8988T (cell line): ENCODE measurements around the gene PRKAR1A.
"Not testable (repeated sequence)": the region's sequence is repeated elsewhere in the genome, so short reads cannot be mapped to it uniquely, and the experiment has no call there.

Source experiments
- DNase-seq: peaks from one replicate; pipeline ENCODE4 v3.0.0; 2011

PRKAR1A gene

DNA sequence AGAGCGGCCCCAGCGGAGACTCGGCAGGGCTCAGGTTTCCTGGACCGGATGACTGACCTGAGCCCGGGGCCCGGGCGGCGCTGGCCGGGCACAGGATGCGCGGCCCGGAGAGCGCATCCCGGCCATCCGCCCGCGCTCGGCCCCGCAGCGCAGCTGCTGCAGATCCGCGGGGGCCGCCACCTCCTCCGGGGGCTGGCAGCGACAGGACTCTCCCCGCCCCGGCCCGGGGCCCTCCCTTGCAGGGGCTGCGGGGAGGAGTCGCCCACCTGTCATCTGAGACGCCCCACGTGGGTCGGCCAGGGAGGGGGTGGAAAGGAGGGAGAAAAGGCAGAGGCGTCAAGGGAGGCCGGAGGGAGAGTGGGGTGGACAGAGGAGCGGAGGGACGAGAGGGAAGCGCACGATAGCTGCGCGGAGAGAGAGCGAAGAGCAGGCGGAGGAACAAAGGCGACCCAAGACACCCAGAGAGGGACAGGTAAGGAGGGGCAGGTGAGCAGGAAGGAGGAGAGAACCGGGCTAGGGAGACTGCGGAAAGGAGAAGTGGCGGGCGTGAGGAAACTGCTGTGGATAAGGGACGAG, 471 bp upstream of the PRKAR1A start:
- DNase-seq: peak; percentile 51

DNA sequence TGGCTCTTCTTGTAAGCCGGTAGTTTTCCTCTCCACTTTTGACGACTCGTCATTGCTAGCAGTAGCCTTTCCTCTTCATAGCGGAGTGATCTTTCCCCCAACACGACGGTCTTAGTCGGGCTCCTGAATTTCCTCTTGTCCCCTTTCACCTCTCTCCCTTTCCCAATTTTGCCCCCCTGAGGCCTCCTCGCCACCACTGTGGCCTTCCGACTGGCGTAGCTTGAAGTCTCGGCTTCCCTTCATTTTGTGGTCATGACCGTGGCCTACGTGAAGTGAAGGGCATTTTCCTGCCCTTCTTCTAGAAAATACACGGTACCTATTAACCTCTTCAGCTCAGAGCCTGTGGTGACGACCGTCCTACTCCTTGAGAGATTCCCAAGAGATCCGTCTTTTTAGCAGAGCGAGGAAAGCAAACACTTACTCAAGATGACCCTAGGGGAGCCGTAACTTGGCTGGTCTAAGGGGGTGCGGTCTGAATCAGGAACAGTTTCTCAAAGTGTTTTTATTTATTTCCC, 787 bp downstream of the PRKAR1A start:
- no peak for DNase-seq

DNA sequence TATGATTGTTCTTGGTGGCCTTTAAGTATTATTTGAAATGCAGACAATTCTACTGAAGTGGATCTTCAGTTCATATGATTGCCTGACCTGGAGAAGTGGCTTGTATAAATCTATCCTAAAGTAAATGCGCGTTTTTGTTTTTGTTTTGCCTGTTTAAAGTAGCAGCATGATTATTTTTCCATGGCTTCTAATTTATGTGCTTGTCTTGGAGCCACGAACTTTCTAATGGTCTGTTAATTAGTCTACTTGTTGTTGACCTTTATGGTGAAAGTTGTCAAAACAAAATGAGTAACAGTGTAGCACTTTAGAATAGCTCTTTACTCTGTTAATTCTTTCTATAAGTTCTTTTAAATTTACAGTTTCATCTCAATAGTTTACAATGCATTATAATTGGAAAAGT, 1.7 kb downstream of the PRKAR1A start:
- no peak for DNase-seq

DNA sequence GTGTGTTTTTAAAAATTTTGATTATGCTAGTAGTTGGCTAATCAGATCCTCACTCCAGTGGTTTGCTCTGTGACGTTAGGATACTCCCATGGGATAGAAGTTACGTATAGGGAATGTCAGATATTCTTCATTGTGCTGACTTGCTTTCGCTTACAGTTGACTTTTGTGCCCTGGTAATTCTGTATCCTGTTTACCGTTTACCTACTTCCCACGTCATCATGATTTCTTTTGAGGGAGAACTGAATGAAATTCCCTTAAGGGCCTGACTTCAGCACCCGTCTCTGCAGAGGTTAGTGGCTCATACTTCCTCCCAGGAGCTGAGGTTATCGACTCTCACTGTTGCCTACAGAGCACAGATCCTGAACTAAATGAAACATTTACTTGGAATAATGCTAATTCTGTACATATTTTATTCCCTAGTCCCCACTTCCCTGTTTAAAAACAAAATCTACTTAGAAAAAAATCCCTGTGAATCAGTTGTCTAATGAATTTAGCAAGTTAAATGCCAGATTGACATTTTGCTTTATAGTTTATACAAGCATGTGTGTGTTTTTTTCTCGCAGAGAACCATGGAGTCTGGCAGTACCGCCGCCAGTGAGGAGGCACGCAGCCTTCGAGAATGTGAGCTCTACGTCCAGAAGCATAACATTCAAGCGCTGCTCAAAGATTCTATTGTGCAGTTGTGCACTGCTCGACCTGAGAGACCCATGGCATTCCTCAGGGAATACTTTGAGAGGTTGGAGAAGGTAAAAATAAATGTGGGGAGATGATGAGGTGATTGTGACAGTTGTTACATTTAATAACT, 2.8 kb downstream of the PRKAR1A start:
- no peak for DNase-seq

DNA sequence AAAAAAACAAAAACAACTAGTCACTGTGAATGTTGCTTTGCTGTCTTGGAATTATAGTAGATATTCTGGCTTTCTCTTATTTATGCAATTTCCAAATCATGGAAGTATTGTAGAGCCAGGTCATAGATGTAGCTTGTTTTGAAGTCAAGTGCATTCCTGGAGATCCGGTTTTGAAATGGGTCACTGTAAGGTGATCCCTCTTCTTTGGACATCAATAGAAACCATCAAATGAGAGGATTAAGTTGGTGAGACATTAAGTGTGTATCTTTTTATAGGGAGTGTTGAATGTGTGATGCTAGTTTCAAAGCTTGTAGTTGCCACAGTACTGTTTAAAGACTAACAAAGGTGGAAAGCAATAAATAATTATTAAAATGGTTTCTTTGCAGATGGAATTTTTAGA, 4.5 kb downstream of the PRKAR1A start:
- no peak for DNase-seq

DNA sequence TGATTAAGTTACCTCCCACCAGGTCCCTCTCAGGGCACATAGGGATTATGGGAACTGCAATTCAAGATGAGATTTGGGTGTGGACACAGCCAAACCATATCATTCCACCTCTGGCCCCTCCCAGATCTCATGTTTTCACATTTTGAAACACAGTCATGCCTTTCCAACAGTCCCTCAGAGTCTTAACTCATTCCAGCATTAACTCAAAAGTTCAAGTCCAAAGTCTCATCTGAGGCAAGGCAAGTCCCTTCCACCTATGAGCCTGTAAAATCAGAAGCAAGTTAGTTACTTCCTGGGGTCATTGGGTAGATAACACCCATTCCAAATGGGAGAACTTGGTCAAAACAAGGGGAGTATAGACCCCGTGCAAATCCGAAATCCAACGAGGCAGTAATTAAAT, 5.4 kb downstream of the PRKAR1A start:
- not testable (repeated sequence) for DNase-seq

DNA sequence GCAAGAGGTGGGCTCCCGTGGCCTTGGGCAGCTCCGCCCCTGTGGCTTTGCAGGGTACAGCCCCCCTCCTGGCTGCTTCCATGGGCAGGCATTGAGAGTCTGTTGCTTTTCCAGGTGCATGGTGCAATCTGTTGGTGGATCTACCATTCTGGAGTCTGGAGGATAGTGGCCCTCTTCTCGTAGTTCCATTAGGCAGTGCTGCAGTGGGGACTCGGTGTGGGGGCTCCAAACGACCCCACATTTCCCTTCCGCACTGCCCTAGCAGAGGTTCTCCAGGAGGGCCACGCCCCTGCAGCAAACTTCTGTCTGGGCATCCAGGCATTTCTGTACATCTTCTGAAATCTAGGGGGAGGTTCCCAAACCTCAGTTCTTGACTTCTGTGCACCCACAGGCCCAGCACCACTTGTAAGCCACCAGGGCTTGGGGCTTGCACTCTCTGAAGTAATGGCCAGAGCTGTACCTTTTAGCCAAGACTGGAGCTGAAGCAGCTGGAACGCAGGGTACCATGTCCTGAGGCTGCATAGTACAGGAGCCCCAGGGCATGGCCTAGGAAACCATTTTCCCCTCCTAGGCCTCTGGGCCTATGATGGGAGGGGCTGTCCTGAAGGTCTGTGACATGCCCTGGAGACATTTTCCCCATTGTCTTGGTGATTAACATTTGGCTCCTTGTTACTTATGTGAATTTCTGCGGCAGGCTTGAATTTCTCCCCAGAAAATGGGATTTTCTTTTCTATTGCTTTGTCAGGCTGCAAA, 6.0 kb downstream of the PRKAR1A start:
- no peak for DNase-seq

DNA sequence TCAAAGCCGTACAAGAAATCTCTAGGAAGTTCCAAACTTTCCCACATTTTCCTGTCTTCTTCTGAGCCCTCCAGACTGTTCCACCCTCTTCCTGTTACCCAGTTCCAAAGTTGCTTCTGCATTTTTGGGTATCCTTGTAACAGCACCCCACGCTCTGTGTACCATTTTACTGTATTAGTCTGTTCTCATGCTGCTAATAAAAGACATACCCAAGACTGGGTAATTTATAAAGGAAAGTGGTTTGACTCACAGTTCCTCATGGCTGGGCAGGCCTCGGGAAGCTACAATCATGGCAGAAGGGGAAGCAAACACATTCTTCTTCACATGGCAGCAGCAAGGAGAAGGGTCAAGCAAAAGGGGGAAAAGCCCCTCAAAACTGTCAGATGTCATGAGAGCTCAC, 6.8 kb downstream of the PRKAR1A start:
- DNase-seq: not testable (repeated sequence)

DNA sequence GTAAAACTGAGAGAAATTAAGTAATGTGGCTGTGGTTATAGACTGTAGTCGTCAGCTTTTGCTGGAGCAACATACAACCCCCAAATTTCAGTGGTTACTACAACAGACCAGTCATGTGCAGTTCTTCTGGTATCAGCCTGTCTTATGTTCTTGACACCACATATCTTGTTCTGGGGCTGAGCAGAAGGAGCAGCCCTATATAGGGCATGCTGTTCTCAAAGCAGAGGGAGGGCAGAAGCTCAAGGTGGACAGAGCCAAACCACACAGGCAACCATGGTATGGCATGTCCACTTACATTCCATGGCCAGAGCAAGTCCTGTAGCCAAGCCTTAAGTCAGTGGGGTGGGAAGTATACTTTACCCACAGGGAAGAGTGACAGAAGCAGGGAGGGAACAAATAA, 7.7 kb downstream of the PRKAR1A start:
- DNase-seq: no peak

DNA sequence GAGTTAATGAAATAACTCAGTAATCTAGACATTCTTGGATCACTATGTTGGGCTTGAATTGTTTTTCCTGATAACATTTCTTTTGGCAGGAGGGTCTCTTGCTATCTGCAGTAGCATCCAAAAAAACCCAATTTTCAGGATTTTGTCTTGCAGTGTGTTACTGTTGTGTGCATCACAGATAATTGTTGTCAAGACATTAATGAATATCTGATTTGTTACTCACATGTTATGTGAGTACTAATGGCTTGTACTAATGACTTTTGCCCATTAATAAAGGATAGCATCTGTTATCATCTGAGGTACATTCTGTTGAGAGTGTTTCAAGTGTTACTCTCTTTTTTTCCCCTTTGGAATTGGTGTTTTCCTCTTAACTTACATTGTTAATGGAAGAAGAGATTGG, 10.0 kb downstream of the PRKAR1A start:
- no peak for DNase-seq

DNA sequence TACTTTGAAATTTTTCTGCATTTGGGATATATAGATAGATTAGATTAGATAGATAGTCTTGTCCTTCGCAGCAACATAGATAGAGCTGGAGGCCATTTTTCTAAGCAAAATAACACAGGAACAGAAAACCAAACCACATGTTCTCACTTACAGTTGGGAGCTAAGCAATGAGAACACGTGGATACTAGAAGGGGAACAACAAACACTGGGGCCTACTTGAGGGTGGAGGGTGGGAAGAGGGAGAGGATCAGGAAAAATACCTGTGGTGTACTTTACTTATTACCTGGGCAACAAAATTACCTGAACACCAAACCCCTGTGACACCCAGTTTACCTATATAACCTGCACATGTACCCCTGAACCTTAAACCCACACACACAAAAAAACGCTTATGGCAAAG, 14.3 kb downstream of the PRKAR1A start:
- no peak for DNase-seq

DNA sequence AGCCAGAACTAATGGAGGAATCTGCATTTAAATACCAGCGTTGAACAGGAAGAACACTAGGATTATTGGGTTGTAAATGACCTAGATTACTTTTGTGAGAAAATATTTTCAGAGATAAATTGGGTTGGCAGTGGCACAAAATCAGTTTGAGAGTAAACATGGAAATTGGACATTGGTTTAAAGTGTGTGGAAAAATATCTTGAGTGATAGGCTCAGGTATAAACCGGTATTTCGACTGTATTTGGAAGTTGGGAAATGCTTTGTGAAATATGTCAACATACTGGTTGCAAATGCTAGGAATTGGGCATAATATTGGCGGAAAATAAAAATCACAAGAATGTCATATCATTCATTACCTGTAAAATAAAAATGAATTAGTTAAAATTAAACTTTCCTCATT, 15.1 kb downstream of the PRKAR1A start:
- DNase-seq: no peak

DNA sequence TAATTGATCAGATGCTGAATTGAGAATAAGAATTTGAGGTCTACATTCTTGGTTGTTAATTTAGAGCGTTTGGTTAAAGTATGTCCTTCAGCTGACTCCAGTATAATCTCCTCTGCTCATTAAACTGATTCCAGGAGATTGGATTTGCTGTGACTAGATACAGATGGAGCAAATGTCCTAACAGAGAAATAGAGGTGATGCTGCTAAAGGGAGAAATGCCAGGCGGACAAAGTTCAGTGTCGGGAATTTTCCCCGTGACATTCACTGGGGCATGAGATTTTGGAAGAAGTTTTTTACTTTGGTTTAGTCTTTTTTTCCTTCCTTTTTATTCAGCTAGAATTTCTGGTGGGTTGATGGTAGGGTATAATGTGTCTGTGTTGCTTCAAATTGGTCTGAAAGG, 19.0 kb downstream of the PRKAR1A start:
- no peak for DNase-seq

DNA sequence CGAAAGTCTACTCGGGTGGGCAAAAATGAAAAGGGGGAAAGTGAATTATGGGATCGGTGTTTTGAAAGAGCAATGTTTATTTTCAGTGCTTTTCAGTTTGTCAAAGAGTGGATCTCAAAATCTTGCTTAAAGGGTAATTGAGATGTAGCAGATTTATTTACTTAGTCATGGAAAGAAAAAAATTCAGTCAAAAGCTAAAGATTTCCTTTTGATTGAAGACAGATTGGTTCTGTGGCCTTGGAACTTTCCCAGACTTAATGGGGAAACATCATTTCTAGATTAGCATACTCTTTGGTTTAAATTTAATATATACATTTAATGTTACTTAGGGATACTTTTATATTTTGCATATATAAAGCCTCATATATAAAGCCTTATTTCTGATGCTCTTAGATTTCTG, 20.6 kb downstream of the PRKAR1A start:
- no peak for DNase-seq

DNA sequence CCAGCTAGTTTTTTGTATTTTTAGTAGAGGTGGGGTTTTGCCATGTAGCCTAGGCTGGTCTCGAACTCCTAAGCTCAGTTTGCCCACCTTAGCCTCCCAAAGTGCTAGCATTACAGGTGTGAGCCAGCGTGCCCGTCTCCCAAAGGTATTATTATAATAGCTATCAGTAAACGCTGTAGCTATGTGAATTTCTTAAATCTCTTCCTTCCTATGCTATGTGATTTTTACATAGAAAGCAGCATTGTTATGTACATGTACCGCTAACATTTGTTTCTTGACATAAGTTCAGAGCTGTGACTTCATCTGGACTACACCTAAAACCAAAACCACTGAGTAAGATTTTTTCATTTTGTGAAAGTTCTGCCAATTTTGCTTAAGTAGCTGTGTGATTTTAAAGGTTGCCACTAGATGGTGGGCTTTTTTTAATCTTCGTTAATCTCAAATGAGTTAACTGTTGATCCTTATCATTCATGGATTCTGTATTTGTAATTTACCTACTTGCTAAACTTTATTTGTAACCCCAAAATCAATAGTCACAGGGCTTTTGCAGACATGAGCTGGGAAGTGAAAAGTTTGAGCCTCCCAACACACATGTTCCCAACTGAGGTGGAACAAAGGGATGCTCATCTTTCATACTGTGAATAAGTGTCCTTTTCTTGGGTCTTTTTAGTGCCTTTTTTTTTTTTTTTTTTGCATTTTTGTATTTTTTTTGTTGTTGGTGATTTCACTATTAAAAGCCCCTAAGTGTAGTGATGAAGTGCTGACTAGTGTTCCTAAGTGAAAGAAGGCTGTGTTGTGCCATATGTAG, 21.9 kb downstream of the PRKAR1A start:
- no peak for DNase-seq

DNA sequence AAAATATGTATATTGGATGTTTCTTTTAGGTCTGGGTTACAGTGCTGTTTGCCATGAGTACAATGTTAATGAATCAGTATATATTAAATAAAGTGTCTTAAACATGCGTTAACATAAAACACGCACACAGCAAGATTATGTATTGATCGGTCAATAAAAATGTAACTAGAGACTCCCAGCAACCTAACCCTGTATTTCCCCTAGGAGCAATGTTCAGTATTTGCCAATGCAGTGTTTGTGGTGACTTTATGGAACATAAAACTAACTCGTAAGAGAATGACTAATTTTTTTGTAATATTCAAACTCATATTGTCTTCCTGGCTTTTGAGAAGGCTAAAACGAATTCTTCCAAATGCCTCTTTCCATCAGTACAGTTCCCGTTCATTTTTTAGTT, 22.5 kb downstream of the PRKAR1A start:
- DNase-seq: no peak

DNA sequence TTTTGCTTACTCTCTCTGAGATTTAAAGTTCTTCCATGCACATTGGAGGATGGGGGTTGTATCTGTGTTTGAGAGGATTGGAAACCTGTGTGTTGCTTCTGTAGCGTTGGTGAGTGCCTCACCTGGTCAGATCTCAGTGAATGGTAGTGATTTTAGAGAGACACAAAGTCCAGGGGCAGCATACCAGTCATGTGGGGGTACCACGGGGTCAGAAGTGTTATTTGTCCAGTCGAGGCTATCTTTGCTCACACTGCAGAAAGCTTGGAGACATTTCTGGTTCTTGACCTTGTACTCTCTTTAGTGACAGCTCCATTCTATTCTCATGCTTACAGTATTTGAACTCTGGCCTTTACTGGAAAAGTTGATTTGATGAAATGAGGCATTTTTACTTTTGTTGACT, 23.7 kb downstream of the PRKAR1A start:
- no peak for DNase-seq

DNA sequence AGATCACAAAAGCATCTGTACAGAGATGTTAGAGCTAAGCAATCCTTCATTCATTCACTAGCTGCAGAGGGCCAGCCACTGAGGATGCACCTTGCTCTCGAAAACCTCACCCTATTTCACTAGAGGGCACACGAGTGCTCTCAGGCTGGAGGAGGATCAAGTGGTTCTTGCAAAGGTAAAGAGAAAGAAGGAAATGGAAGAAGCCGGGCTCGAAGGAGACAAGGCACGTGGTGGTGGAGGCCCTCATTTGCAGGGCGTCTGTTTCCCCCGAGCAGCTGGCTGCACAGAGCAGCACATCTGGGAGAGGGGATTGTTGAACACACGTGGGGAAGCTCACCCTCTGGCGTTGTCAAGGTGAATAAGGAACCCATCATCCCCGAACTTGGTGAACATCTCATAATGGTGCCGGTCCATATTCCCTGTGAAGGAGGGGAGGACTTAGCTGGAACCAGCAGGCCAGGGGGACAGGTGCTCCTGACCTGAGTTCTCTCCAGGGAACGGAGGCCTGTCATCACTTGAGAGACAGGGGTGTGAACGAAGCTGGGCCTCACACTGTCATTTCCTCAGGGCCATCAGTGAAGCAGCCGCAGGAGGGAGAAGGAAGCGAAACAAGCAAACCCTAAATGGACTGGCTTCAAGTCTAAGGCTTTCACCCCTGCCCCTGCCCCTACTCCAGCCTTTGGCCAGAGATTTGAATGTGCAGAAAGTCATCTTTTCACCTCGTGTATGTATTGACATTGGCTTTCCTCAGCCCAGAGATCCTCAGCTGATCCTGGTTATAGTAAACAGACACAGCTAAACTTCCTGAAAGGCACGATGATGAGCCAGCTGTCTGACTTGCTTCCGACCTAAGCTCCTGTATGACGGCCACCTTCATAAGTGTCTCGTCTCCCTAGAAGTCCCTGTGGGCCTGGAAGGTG, 27.6 kb downstream of the PRKAR1A start:
- DNase-seq: no peak

DNA sequence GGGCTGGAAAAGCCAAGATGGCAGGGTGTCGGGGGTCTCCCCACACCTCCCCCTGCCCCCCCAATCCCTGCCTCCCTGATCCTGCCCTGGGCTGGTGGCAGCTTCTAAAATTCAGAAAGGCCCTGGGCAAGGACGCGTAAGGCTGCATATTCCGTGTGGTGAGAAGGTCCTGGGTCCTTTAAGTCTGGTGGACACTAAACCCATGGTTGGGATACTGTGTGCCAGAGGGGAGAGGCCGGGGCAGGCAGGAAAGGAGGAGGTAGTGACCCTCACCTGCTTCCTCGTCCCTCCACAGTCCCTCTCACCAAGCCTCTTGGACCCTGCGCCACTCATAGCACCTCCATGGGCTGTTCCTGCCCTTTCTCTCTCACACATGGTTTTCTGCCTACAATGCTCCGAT, 28.8 kb downstream of the PRKAR1A start:
- DNase-seq: no peak

DNA sequence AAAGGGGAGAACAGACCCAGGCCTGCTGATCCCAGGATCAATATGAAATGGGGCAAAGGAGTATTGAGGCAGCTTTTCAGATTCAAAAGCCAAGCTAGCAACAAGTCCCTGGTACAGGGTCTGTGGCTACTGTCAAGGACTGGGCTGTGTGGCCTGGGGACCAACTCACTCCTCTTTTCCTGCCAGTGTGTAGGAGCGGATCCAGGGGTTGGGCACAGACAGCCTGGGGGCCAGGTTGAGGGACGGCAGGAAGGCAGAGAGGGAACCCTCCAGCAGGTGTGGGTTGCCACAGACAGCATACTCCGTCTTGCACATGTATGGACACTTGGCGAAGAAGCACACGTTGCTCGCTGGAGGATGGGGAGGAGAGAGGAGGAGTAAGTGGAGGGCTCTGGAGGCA, 29.6 kb downstream of the PRKAR1A start:
- no peak for DNase-seq

DNA sequence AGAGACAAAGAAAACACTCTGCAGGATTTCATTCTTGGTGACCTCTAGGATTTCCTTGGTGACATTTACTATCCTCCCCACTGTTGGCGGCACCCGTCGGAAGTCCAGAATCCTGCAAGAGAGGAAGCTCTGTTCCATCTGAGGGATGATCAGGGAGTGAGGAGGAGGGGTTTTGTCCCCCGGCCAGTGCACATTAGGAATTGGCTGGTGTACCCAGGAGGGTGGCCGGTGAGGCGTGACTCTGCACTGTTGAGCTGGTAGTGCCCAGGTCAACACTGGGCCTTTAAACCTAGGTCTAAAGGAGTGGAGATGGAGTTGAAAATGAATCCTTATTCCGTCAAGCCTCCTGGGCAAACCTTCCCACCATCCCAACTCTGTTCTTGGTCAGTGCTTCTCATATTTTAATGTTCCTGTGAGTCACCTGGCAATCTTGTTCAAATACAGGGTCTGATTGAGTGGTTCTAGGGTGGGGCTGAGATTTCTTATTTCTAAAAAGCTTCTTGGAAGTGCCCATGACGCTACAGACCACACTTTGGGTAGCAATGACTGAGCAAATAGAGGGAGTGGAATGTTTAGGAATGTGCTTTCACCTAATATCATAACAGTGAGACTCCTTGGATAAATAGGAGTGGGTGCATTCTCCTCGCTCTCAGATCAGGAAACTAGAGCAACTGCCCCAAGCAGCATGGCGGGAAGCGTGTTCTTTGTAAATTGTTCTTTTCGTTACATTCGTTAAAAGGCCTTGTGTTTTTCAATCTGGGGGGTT, 30.7 kb downstream of the PRKAR1A start:
- no peak for DNase-seq
